Kidney glomerular epithelial cell (primary cell): Measurements from ENCODE around the gene ADGRG6.
"Not testable (repeated sequence)": the region's sequence is repeated elsewhere in the genome, so short reads cannot be mapped to it uniquely, and the experiment has no call there.

ENCODE experiments used
- DNase-seq: peaks from one replicate; lab custom pipeline; 2025; lab: John Stamatoyannopoulos, UW

The ADGRG6 gene

DNA sequence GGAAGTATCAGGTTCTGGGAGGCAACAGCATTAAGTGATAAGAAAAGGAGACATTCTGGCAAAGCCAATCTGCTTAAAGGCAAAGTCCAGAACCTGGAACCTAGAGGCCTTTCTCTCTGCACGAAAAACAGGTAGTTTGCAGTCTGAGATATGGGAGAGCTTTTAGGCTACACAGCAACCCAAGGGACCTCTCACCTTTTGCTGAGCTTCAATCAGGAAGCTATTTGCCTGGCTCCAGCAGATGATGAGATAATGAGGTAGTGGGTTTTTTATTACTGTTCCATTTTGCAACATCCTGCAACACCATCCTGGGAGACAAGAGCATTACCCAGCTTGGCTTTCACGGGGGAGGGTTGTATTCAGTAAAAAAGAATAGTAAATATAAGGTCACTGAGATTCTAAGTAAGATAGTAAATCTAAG, 143.1 kb downstream of the ADGRG6 start:
- no peak for DNase-seq

DNA sequence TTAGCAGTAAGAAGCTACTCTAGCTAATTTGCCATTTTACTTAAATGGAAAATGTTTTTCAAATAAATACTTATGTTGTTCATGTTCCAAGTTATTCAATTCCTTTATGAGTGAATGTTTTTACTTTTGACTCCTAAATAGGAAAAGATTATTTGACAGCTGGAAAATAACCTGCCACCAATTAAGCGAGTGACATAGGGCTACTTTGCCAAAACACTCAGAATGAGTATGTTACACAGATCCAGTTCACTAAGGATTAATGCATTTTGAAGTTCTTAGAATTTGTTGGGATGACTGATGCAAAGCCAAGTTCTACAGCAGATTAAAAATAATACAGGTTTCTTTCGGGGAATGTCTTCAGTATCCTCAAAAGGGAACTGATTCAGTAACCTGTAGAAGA, 144.4 kb downstream of the ADGRG6 start:
- no peak for DNase-seq

DNA sequence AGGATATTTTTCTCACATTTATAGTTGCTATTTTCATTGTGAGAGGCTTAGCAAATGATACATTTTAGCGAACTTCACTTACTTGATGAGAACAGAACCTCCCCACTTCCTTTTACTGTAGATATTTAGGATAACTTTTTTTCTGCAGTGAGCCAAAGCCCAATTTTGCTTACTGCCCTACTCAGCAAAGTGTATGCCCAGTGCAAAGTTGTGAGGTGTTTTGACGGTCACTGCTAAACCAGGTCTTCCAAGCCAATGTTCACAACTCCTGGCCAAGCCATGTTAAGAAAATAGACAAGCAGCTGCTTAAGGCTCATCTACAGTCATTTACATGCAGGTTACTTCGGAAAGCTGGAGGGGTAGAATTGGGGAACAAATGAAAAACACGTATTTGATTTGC, 144.8 kb downstream of the ADGRG6 start:
- DNase-seq = no peak

- DNase-seq = no peak
Measured at GRCh38 chr6:142448091-142448729, 146.4 kb downstream of the ADGRG6 start.

GRCh38 chr6:142450856-142451255, 149.0 kb downstream of the ADGRG6 start:
- not testable (repeated sequence) for DNase-seq

DNA sequence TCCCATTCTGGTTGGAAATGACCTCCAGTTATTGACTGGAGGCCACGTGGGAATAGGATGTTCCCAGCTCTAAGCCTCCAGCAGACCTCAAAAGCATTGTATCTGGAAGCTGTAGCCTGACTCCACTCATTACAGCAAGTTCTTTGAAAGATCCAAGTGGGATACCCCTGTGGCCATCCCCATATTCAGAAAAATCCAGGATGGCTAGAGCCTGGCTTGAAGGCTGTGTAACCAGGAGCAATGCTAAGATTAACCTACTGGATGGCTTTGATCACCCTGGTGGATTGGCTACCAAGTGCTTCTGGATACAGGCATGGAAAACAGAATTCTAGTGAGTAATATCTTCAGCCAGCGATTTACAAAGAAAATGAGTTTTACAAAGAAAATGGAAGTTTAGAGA, 151.2 kb downstream of the ADGRG6 start:
- DNase-seq = no peak

- not testable (repeated sequence) for DNase-seq
Measured at GRCh38 chr6:142454196-142454595, 152.4 kb downstream of the ADGRG6 start.

DNA sequence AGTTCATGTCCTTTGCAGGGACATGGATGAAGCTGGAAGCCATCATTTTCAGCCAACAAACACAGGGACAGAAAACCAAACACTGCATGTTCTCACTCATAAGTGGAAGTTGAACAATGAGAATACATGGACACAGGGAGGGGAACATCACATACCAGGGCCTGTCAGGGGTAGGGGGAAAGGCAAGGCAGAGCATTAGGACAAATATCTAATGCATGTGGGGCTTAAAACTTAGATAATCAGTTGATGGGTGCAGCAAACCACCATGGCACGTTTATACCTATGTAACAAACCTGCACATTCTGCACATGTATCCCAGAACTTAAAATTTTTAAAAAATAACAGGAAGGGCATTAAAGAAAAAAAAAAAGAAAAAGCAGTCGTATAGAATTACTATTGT, 153.0 kb downstream of the ADGRG6 start:
- not testable (repeated sequence) for DNase-seq

DNA sequence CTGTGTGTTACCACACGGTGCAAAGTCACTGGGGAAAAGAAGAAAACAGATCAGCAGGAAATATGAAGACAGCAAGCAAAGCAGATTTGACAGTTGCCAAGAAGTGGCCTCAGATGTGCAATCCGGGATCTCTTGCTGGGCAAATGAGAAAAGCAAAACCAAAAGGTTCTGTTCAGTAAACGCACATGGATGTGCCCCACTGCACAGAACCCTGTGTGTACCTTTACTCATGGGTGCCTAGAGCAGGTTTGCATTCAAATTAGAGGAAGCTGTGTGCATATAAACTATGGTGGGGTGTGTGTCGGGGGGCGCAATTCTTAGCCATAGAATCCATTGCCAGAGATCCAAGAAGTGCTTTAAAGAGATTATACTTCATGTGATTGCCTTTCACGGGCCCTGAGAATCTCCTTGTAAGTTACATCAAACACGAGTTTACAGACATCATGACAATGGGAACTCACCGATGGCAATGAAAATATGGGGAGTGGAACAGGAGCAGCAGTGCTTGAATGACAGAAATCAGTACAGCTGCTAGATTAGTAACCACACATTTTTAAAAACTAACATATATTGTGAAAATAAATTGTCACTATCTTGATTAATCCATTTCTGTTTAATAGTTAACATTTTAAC, 154.3 kb downstream of the ADGRG6 start:
- no peak for DNase-seq

DNA sequence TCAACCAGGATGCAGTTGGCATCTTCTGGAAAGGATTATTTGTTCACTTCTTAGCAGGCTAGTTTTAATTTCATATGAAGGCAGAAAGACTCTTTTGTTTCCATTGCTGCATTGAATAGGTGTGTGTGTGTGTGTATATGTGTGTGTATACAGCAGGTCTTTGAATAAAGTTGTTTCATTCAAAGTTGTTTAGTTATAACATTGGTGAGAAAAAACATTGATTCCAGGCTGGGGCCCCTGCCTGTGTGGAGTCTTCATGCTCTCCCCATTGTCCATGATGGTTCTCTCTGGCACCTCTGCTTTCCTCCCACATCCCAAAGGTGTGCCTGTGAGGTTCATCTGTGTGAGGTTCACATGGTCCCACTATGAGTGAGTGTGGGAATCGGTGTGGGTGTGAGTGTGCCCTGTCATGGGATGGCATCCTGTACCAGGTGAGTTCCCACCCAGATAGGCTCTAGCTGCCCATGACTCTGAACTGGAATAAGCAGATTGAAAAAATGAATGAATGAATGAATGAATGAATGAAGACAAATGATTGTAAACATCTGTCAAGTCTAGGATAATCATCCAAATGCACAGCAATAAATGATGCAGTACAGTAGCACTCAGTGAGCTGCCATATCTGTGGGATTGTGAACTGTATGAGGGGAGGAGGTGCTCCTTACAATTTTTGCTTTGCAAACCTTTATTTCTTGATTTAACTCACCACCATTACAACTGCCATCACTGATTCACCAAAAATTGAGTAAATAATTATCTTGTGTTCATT, 156.0 kb downstream of the ADGRG6 start:
- no peak for DNase-seq

GRCh38 chr6:142458836-142459235, 157.0 kb downstream of the ADGRG6 start:
- no peak for DNase-seq

GRCh38 chr6:142459271-142459670, 157.5 kb downstream of the ADGRG6 start:
- DNase-seq = no peak

DNA sequence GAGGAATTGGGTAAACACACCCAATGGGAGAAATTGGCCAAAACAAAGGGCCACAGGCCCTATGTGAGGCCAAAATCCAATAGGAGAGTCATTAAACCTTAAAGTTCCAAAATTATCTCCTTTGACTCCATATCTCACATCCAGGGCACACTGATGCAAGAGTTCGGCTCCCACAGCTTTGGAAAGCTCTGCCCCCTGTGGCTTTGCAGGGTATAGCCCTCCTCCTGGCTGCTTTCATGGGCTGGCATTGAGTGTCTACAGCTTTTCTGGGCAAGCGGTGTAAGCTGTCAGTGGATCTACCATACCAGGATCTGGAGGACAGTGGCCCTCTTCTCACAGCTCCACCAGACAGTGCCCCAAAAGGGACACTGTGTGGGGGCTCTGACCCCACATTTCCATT, 160.5 kb downstream of the ADGRG6 start:
- DNase-seq = no peak

DNA sequence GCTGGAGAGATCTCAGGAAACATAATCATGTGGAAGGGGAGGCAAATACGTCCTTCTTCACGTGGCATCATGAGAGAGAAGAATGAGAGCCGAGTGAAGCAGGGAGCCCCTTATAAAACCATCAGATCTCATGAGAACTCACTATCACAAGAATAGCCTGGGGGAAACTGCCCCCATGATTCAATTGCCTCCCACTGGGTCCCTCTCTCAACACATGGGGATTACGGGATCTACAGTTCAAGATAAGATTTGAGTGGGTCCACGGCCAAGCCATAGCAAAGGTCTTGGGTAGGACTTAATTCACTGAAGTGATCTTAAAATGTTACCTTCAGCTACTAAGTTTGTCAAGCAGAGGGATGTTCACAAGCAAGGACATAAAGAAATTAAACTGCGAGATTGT, 162.2 kb downstream of the ADGRG6 start:
- no peak for DNase-seq

DNA sequence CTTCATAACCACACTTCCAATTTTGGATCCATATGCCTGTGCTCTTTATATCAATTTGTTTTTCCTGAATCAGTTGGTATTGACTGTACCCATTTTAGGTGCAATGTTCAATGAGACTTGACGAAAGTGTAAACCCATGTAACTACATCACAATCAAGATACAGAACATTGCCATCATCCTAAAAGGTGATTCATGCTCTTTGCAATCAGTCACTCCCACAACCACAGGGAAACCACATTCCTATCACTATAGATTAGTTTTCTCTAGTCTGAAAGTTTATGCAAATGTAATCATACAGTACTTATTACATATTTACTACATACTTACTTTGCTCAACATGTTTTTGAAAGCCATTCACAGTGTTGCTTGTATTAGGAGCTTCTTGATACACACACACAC, 167.4 kb downstream of the ADGRG6 start:
- no peak for DNase-seq

GRCh38 chr6:142470421-142470820, 168.6 kb downstream of the ADGRG6 start:
- DNase-seq = no peak

GRCh38 chr6:142474531-142475289, 172.9 kb downstream of the ADGRG6 start:
- peak; percentile 81 for DNase-seq

DNA sequence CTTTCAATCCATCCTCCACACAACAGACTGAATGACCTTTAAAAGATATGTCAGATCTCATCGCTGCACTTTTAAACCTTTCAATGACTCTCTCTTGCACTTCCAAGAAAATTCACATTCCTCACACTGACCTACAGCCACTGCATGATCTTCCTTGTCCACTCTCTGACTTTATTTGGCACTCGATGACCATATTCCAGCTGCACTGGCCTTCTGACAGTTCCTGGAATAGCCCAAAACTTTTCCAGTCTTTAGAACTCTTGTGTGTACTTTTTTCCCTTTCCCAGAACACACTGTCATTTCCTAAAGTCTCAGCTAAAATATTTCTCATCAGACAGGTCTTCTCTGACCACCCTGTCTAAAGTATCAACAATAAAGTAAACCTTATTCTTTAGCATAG, 174.6 kb downstream of the ADGRG6 start:
- no peak for DNase-seq

GRCh38 chr6:142478117-142478516, 176.3 kb downstream of the ADGRG6 start:
- DNase-seq = no peak

DNA sequence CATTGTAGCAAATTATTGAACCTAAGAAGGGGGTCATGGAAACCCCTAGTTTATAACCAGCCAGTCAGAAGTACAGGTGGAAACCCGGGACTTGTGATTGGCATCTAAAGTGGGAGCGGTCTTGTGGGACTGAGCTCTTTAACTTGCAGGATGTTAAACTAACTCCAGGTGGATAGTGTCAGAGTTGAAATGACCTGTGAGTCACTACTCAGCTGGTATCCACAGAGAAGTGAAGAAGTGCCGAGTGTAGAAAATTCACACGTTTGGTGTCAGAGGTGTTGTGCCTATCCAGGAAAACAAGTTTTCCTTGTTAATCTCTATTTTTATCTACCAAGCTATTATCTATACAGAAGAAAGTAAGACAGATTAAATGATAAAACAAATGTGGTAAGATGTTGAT, 179.7 kb downstream of the ADGRG6 start:
- DNase-seq = peak; percentile 6

DNA sequence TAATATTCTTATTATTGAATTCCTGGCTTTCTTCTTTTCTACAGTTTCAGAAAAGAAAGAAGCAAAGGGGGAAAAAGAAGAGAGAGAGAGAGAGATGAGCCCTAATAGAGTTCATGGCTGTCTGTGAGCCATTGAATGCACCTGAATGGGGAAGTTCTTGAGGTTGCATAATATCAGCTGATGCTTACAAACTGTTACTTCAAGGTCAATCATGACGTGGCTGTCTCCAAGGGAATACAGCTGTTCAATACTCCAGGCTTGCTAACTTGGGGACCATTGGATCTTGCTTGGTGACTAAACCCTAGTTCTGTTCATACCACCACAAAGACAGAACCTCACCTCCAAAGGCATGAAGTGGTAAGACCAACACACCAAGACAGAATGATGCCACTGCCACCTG, 180.4 kb downstream of the ADGRG6 start:
- DNase-seq = no peak

GRCh38 chr6:142482974-142483373, 181.2 kb downstream of the ADGRG6 start:
- no peak for DNase-seq

DNA sequence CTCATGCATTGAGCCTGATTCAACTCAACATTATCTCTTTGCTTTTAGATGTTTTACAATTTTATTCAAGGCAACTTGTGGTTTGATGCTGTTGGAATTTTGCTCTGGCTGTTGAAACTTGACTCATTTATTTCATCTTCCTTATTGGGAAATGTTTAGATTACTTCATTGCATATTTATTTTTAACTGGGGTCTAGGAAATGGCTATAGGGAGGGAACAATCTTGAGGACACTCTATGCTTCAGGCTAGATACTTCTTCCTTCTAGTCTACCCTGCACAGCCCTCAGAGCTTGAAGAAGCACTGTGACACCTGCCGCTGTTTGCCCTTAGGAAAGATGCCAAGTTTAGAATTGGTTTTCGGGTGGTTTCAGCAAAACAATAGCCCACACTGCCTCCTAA, 183.4 kb downstream of the ADGRG6 start:
- no peak for DNase-seq
